ENCODE measurements around the gene CADM1.

Gene CADM1

DNA sequence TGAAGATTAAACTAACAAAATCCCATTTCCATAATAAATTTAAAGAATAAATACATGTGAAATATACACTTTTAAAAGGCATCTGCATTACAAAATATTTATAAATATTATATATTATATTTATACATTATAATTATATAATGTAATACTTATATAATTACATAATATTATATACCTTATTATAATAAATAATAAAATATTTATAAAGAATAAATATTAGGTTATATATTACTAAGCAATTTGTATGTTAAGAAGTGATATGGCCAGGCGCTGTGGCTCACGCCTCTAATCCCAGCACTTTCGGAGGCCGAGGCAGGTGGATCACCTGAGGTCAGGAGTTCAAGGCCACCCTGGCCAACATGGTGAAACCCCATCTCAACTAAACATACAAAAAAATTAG is 97.8 kb downstream of the CADM1 start:
- Histone ChIP-seq H3K4me1 (ENCODE audit: control insufficient read depth, low read length) (no peaks in the 10 kb centered on the region), H3K4me2 (ENCODE audit: low read length) (no peak overlapping the region), H3F3A (ENCODE audit: control insufficient read depth, insufficient read depth) (no peaks in the 10 kb centered on the region), H3K36me3 (ENCODE audit: control insufficient read depth, low read length) (no peaks in the 10 kb centered on the region), H3K27me3 (ENCODE audit: control insufficient read depth, low read length) (no peaks in the 10 kb centered on the region), H4K20me1 (ENCODE audit: control insufficient read depth, insufficient read depth, low read depth, low read length) (no peaks in the 10 kb centered on the region), H3K9me3 (ENCODE audit: control insufficient read depth, insufficient read depth, low read length) (no peaks in the 10 kb centered on the region), H3K79me2 (ENCODE audit: control insufficient read depth, low read length) (no peaks in the 10 kb centered on the region), H3K4me3 (ENCODE audit: low read length) (no peak overlapping the region), H3K9me2 (replicated peaks; ENCODE audit: control insufficient read depth, low read length) (no peaks in the 10 kb centered on the region), H3K27ac (ENCODE audit: low read depth, low read length) (no peak overlapping the region)
- TF ChIP-seq, protein P1, sequence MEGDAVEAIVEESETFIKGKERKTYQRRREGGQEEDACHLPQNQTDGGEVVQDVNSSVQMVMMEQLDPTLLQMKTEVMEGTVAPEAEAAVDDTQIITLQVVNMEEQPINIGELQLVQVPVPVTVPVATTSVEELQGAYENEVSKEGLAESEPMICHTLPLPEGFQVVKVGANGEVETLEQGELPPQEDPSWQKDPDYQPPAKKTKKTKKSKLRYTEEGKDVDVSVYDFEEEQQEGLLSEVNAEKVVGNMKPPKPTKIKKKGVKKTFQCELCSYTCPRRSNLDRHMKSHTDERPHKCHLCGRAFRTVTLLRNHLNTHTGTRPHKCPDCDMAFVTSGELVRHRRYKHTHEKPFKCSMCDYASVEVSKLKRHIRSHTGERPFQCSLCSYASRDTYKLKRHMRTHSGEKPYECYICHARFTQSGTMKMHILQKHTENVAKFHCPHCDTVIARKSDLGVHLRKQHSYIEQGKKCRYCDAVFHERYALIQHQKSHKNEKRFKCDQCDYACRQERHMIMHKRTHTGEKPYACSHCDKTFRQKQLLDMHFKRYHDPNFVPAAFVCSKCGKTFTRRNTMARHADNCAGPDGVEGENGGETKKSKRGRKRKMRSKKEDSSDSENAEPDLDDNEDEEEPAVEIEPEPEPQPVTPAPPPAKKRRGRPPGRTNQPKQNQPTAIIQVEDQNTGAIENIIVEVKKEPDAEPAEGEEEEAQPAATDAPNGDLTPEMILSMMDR (IDR thresholded peaks at IDR 0.05; ENCODE audit: low read depth, low read length, poor library complexity, severe bottlenecking): no peak
- TF ChIP-seq EZH2phosphoT487 (IDR thresholded peaks at IDR 0.05; ENCODE audit: borderline replicate concordance, low read length): no peak

DNA sequence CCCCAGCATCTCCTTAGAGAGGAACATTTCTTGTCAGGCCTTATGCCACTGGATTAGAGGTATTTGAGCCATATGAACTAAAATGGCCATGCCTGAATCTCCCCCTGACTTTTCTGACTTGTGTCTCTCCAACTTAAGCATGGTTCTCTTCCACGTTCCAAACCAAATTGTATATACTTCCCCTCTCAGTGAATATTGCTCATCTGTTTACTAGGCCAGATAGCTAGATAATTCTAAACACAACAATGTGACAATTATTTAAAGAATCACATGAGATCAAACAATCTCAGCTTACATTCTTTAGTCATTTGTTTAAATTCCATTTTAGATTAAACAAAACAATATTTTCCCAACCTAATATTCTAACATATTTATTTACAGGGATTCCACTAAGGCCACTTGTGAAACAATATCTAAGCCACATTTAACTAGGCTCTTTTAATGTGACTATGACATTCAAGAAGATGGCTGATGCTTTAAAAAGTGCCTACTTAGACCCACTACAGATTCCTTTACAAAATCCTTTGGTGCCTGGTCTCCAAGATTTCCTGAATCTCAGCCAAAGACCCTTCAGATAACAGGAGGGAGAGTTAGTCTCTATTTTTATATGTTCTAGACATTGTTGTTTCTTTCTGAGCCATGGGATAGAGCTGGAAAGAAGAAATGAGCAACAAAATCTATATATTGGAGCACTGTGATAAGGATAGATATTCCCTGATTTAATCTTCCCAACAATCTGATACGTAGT is 105.7 kb downstream of the CADM1 start:
- H3K27ac ChIP-seq (ENCODE audit: low read depth, low read length): no peak overlapping the region
- no peaks in the 10 kb centered on the region for H3K4me1 ChIP-seq (ENCODE audit: control insufficient read depth, low read length)
- H3K9me2 ChIP-seq (replicated peaks; ENCODE audit: control insufficient read depth, low read length): no peaks in the 10 kb centered on the region
- H4K20me1 ChIP-seq (ENCODE audit: control insufficient read depth, insufficient read depth, low read depth, low read length): no peaks in the 10 kb centered on the region
- no peak overlapping the region for H3K4me2 ChIP-seq (ENCODE audit: low read length)
- H3K36me3 ChIP-seq (ENCODE audit: control insufficient read depth, low read length): no peaks in the 10 kb centered on the region
- no peaks in the 10 kb centered on the region for H3K9me3 ChIP-seq (ENCODE audit: control insufficient read depth, insufficient read depth, low read length)
- H3F3A ChIP-seq (ENCODE audit: control insufficient read depth, insufficient read depth): no peaks in the 10 kb centered on the region
- H3K4me3 ChIP-seq (ENCODE audit: low read length): no peak overlapping the region
- H3K27me3 ChIP-seq (ENCODE audit: control insufficient read depth, low read length): no peaks in the 10 kb centered on the region
- no peaks in the 10 kb centered on the region for H3K79me2 ChIP-seq (ENCODE audit: control insufficient read depth, low read length)
- TF ChIP-seq EZH2phosphoT487 (IDR thresholded peaks at IDR 0.05; ENCODE audit: borderline replicate concordance, low read length): no peak
- TF ChIP-seq, protein P1 (IDR thresholded peaks at IDR 0.05; ENCODE audit: low read depth, low read length, poor library complexity, severe bottlenecking): no peak

GRCh38 chr11:115396533-115396932 is 107.7 kb downstream of the CADM1 start:
- H3K9me2 ChIP-seq (replicated peaks; ENCODE audit: control insufficient read depth, low read length): no peaks in the 10 kb centered on the region
- TF ChIP-seq, protein P1 (IDR thresholded peaks at IDR 0.05; ENCODE audit: low read depth, low read length, poor library complexity, severe bottlenecking): no peak
- no peak for TF ChIP-seq EZH2phosphoT487 (IDR thresholded peaks at IDR 0.05; ENCODE audit: borderline replicate concordance, low read length)
- no peak overlapping the region for H3K4me2 ChIP-seq (ENCODE audit: low read length)
- peaks cover 2% of the 10 kb centered on the region for H3K4me1 ChIP-seq (ENCODE audit: control insufficient read depth, low read length)
- no peak overlapping the region for H3K4me3 ChIP-seq (ENCODE audit: low read length)
- no peaks in the 10 kb centered on the region for H3K79me2 ChIP-seq (ENCODE audit: control insufficient read depth, low read length)
- no peaks in the 10 kb centered on the region for H3K9me3 ChIP-seq (ENCODE audit: control insufficient read depth, insufficient read depth, low read length)
- H4K20me1 ChIP-seq (ENCODE audit: control insufficient read depth, insufficient read depth, low read depth, low read length): no peaks in the 10 kb centered on the region
- H3F3A ChIP-seq (ENCODE audit: control insufficient read depth, insufficient read depth): no peaks in the 10 kb centered on the region
- H3K27me3 ChIP-seq (ENCODE audit: control insufficient read depth, low read length): no peaks in the 10 kb centered on the region
- no peak overlapping the region for H3K27ac ChIP-seq (ENCODE audit: low read depth, low read length)
- H3K36me3 ChIP-seq (ENCODE audit: control insufficient read depth, low read length): no peaks in the 10 kb centered on the region
